EL (cell line): ENCODE measurements around the gene PHTF1.

Experiments
- DNase-seq: peaks from one replicate; pipeline ENCODE4 v3.0.0-alpha.2; 2016

PHTF1 gene

DNA sequence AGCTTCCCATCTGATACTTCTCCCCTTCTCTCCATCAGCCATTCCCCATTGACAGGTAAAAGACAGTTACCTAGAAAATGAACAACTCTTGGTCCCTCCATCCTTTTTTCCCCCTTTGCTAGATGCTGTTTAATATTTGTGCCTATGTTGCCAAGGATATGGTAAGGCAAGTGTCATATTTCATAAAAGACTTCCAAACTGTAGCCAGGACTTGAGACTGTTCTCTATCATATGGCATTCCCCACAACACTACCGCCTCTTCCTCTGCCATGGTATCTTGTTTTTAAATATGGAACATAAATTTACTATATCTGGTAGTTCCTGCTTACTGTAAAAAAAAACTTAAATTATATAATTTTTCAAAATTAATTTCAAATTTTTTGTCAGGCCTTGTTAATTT is 97.2 kb downstream of the PHTF1 start:
- DNase-seq, result no peak

GRCh38 chr1:113660088-113660487 is 99.2 kb downstream of the PHTF1 start:
- no peak for DNase-seq

- no peak for DNase-seq
Measured at GRCh38 chr1:113659556-113659955, 99.7 kb downstream of the PHTF1 start.

- no peak for DNase-seq
Measured at GRCh38 chr1:113659035-113659434, 100.3 kb downstream of the PHTF1 start.

DNA sequence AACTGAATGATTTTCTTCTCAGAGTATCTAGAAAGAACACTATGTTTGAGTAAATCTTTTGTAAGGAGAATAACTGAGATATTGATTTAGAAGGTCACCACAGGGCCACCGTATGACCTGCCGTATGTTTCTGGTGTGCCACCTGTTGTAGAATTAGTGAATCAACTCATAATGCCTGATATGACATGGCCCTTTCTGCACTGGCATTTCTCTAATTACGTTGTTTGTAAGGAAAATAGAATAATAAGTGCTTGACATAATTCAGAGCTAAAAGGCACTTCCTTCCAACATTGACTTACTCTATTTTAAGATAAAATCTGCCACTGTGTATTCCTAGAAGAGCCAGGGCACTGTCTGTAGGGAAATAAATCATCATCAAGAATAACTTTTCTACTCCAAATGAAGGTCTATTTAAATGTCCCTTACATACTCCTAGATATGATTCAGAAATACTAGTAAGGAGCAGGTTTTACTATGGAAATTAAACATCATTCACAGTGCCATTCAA is 101.7 kb downstream of the PHTF1 start:
- no peak for DNase-seq

DNA sequence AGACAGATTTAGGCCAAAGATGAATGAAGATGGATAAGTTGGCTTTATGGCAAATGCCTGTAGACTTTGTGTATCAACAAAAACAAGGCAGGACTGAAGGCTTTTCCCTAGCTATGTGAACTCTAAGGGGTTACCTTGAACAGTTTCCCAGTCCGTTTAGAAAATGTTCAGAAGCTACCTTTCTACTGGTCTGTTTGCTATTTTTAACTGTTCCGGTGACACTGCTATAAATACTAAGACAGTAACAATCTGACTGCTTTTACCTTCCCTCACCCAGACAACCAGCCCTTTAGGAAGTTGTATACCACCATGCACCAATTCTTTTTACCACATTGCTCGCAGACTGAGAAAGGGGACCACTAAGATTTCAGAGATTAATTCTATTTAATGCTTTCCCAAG is 102.2 kb downstream of the PHTF1 start:
- no peak for DNase-seq

GRCh38 chr1:113654883-113655282 is 104.4 kb downstream of the PHTF1 start:
- no peak for DNase-seq

- no peak for DNase-seq
Measured at GRCh38 chr1:113653741-113654140, 105.5 kb downstream of the PHTF1 start.

DNA sequence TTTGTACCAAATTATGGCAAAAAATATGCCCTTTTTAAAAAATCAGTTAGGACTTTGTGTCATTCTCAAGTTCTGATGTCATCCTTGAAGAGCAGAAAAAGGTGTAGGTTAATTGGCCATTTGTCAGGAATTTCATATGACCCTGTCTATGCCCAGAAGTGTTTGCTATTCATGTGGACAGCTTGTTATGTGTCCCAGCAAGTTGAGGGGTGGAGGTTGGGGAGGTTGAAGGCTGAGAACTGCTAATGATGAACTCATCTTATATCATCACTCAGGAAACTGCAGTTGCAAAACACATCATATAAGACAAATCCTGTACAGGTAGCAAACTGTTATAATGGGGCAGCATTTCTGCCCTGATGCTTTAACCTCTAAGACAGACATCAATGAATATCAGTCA is 106.5 kb downstream of the PHTF1 start:
- DNase-seq, result peak; percentile 29

- no peak for DNase-seq
Measured at GRCh38 chr1:113648478-113648877, 110.8 kb downstream of the PHTF1 start.

DNA sequence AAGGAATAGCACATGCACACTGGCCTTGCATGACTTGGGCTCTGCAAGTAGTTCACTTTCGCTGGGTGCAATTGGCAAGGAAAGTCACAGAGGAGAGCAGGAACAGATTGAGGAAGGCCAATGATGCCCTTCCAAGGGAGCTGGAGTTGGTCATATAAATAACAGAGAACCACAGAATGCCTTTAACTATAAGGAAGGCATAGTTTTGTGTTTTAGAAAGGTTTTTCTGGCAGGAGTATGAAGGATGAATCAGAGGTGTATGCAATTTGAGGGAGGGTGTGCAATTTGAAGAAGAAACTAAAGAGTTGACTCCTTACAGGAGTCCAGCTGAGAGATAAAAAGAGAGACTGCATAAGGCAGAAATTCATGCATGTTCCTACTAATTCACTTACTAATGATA is 112.1 kb downstream of the PHTF1 start:
- peak; percentile 11 for DNase-seq
